Measurements from ENCODE around the gene PGLYRP4. TPM values are rescaled to one million over a fixed set of nuclear protein-coding genes. Genes with fewer than 3 reads are reported as not detected.

PGLYRP4 gene
- total and polyA plus RNA-seq, 7 donors: not detected

GRCh38 chr1:153337980-153338853, 10.4 kb downstream of the PGLYRP4 start:
- 57 to 64% (median 58%) methylated on average over 8 of the region's 8 CpGs for WGBS, 3 donors
- intact Hi-C loops (cut with DNase I): no loop called here
- ATAC-seq: no peak
- Histone ChIP-seq H3K9me3 (no peaks in the 10 kb centered on the region), H3K27me3 (ENCODE audit: insufficient read depth in 3 of 3, low read length in 2 of 3) (peaks cover 0 to 21% (median 0%) of the 10 kb centered on the region in 3 donors), H3K4me3 (no peak overlapping the region), H3K27ac (no peak overlapping the region), H3K36me3 (ENCODE audit: insufficient read depth in 1 of 2, low read depth in 1 of 2) (no peaks in the 10 kb centered on the region), H3K4me1 (no peaks in the 10 kb centered on the region)
- TF ChIP-seq CTCF (IDR thresholded peaks at IDR 0.05): no peak
- no peak for DNase-seq

GRCh38 chr1:153336650-153337049, 12.0 kb downstream of the PGLYRP4 start:
- Histone ChIP-seq H3K9me3 (peaks cover 4% of the 10 kb centered on the region), H3K4me1 (no peaks in the 10 kb centered on the region), H3K27ac (no peak overlapping the region), H3K36me3 (ENCODE audit: insufficient read depth in 1 of 2, low read depth in 1 of 2) (no peaks in the 10 kb centered on the region), H3K27me3 (ENCODE audit: insufficient read depth in 3 of 3, low read length in 2 of 3) (peaks cover 0 to 12% (median 0%) of the 10 kb centered on the region in 3 donors), H3K4me3 (no peak overlapping the region)
- no peak for ATAC-seq
- TF ChIP-seq CTCF (IDR thresholded peaks at IDR 0.05): no peak
- DNase-seq: no peak
- intact Hi-C loops (cut with DNase I): no loop called here

- no peak overlapping the region for H3K4me3 ChIP-seq
- H3K4me1 ChIP-seq: no peaks in the 10 kb centered on the region
- ATAC-seq (no peak), DNase-seq (no peak)
- 86 to 100% (median 88%) methylated on average over 1 of the region's 1 CpG for WGBS, 3 donors
- H3K27me3 ChIP-seq (ENCODE audit: insufficient read depth in 3 of 3, low read length in 2 of 3): peaks cover 0 to 2% (median 0%) of the 10 kb centered on the region in 3 donors
- no peak for TF ChIP-seq CTCF (IDR thresholded peaks at IDR 0.05)
- H3K9me3 ChIP-seq: peaks cover 6% of the 10 kb centered on the region
- H3K36me3 ChIP-seq (ENCODE audit: insufficient read depth in 1 of 2, low read depth in 1 of 2): no peaks in the 10 kb centered on the region
- no peak overlapping the region for H3K27ac ChIP-seq
- intact Hi-C loops (cut with DNase I): no loop called here
These were observed 14.7 kb downstream of the PGLYRP4 start for GRCh38 chr1:153333902-153334301.

DNA sequence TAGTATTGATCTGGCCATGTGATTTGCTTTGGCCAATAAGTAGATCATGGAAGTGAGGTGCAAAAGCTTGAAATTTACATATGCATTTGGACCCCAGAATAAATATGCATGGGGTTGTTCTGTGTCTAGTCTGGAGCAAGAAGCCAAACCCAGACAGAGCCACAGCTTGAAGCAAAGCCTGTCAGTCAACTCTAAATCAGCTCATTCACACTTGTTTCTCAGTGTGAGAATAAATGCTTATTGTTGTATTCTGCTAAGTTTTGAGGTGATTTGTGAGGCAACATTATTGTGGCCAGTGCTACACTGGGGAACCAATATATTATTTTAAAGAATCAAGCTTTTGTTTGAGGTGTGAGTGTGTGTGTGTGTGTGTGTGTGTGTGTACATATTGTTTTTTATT, 23.7 kb downstream of the PGLYRP4 start:
- H3K36me3 ChIP-seq (ENCODE audit: insufficient read depth in 1 of 2, low read depth in 1 of 2): no peaks in the 10 kb centered on the region
- H3K9me3 ChIP-seq: peaks cover 20% of the 10 kb centered on the region
- H3K27me3 ChIP-seq (ENCODE audit: insufficient read depth in 3 of 3, low read length in 2 of 3): peaks cover 0 to 3% (median 0%) of the 10 kb centered on the region in 3 donors
- no peak overlapping the region for H3K4me3 ChIP-seq
- ATAC-seq (no peak), DNase-seq (no peak)
- H3K27ac ChIP-seq: no peak overlapping the region
- no peaks in the 10 kb centered on the region for H3K4me1 ChIP-seq
- TF ChIP-seq CTCF (IDR thresholded peaks at IDR 0.05): no peak
- intact Hi-C loops (cut with DNase I): no loop called here
